Keratinocyte (primary cell): ENCODE measurements around the gene ALG3. TPM values are rescaled to one million over a fixed set of nuclear protein-coding genes. Genes with fewer than 3 reads are reported as not detected.

Source experiments
- DNase-seq: peaks from one replicate; pipeline ENCODE4 v3.0.0-alpha.2; 2011; ENCODE audit warnings: low read depth, missing footprints, low spot score
- FAIRE-seq: peaks from 2 replicates; lab custom pipeline; 2011; peaks lifted over from hg19 to GRCh38; lab: Jason Lieb, UNC
- H2AFZ ChIP-seq: 2 replicates; pipeline ENCODE4 v1.6.0; 2012; ENCODE audit warnings: low read length, control low read depth, inconsistent platforms; ENCODE audit not compliant: control insufficient read depth
- H3K27ac ChIP-seq: 2 replicates; pipeline ENCODE4 v1.5.1; 2011; ENCODE audit warnings: low read length; ENCODE audit not compliant: control insufficient read depth, insufficient read depth
- H3K27me3 ChIP-seq: 3 replicates; pipeline ENCODE4 v1.6.0; 2011; ENCODE audit warnings: low read length; ENCODE audit not compliant: control insufficient read depth, insufficient read depth; ENCODE audit errors: extremely low read depth
- H3K36me3 ChIP-seq, 2 experiments: 2 replicates in 1 of 2; 3 replicates in 1 of 2; pipeline ENCODE4 v1.5.1; 2011; ENCODE audit warnings: low read length in 2 of 2, mild to moderate bottlenecking in 1 of 2; ENCODE audit not compliant: control insufficient read depth in 2 of 2, insufficient read depth in 2 of 2; ENCODE audit errors: extremely low read depth in 1 of 2
- H3K4me1 ChIP-seq: 3 replicates; pipeline ENCODE4 v1.5.1; 2011; ENCODE audit warnings: low read length; ENCODE audit not compliant: control insufficient read depth, insufficient read depth; ENCODE audit errors: extremely low read depth
- H3K4me2 ChIP-seq: 3 replicates; pipeline ENCODE4 v1.6.0; 2011; ENCODE audit warnings: low read depth, low read length; ENCODE audit not compliant: control insufficient read depth, insufficient read depth; ENCODE audit errors: extremely low read depth
- H3K4me3 ChIP-seq, 3 experiments: fragments of 200-600 bp in 1 of 3; sonication (generic) in 1 of 3; 2 replicates in 2 of 3; 3 replicates in 1 of 3; pipeline ENCODE4 v1.5.1; 2011 to 2016; ENCODE audit warnings: low read length in 3 of 3, mild to moderate bottlenecking in 3 of 3, control low read depth in 2 of 3, inconsistent platforms in 1 of 3, low read depth in 1 of 3, mixed read lengths in 1 of 3, mixed run types in 1 of 3, moderate library complexity in 1 of 3; ENCODE audit not compliant: control insufficient read depth in 2 of 3, insufficient read depth in 2 of 3; ENCODE audit errors: extremely low read depth in 1 of 3
- H3K79me2 ChIP-seq: 2 replicates; pipeline ENCODE4 v1.6.0; 2012; ENCODE audit warnings: low read length; ENCODE audit not compliant: control insufficient read depth, insufficient read depth
- H3K9ac ChIP-seq: 3 replicates; pipeline ENCODE4 v1.6.0; 2011; ENCODE audit warnings: low read length; ENCODE audit not compliant: control insufficient read depth, insufficient read depth; ENCODE audit errors: extremely low read depth
- H3K9me1 ChIP-seq: 3 replicates; pipeline ENCODE4 v1.6.0; 2011; ENCODE audit warnings: low read length; ENCODE audit not compliant: control insufficient read depth, insufficient read depth; ENCODE audit errors: extremely low read depth
- H3K9me3 ChIP-seq: 2 replicates; pipeline ENCODE4 v1.5.1; 2012; ENCODE audit warnings: low read depth, low read length; ENCODE audit not compliant: control insufficient read depth
- H4K20me1 ChIP-seq: 3 replicates; pipeline ENCODE4 v1.6.0; 2011; ENCODE audit warnings: low read length; ENCODE audit not compliant: control insufficient read depth, insufficient read depth; ENCODE audit errors: extremely low read depth
- CTCF ChIP-seq, 3 experiments: IDR thresholded peaks in 1 of 3; conservative IDR thresholded peaks in 1 of 3; optimal IDR thresholded peaks in 1 of 3; 2 replicates in 2 of 3; 3 replicates in 1 of 3; pipeline versions ENCODE3 to v1.5.1; 2011; ENCODE audit warnings: low read length in 3 of 3, mild to moderate bottlenecking in 3 of 3, moderate library complexity in 2 of 3, control low read depth in 1 of 3, inconsistent platforms in 1 of 3; ENCODE audit not compliant: insufficient read depth in 2 of 3; ENCODE audit errors: extremely low read depth in 1 of 3
- EZH2 ChIP-seq: IDR thresholded peaks from one replicate; pipeline ENCODE4 v1.6.1; 2012; ENCODE audit warnings: inconsistent platforms, mild to moderate bottlenecking, low read length, moderate library complexity
- dilution Hi-C: fragments of 300-500 bp; cut with MboI; formaldehyde crosslinking; loops from one replicate; pipeline ENCODE4 v1.7.0; 2020; ENCODE audit warnings: low sequenced_read_pairs; ENCODE audit not compliant: extremely low pct_ligation_motif_present
- polyA plus RNA-seq, 5 experiments: library from polyadenylated mRNA; depleted of rRNA in 3 of 5; stranded (reverse) in 3 of 5; stranded (forward) in 1 of 5; unstranded in 1 of 5; fragments of >200 nt; gene quantifications; 1 replicate in 1 of 5; 2 replicates in 3 of 5; 3 replicates in 1 of 5; pipeline versions ENCODE4 v1.2.1 to v1.2.3, GENCODE V29; 2011 to 2012; ENCODE audit warnings: missing spikeins in 2 of 5, low read depth in 1 of 5, low replicate concordance in 1 of 5

Gene ALG3
- polyA plus RNA-seq, 1 donor (not counting 4 experiments of a cell fraction or from before 2014, with no cell fraction given): 48.2 TPM

DNA sequence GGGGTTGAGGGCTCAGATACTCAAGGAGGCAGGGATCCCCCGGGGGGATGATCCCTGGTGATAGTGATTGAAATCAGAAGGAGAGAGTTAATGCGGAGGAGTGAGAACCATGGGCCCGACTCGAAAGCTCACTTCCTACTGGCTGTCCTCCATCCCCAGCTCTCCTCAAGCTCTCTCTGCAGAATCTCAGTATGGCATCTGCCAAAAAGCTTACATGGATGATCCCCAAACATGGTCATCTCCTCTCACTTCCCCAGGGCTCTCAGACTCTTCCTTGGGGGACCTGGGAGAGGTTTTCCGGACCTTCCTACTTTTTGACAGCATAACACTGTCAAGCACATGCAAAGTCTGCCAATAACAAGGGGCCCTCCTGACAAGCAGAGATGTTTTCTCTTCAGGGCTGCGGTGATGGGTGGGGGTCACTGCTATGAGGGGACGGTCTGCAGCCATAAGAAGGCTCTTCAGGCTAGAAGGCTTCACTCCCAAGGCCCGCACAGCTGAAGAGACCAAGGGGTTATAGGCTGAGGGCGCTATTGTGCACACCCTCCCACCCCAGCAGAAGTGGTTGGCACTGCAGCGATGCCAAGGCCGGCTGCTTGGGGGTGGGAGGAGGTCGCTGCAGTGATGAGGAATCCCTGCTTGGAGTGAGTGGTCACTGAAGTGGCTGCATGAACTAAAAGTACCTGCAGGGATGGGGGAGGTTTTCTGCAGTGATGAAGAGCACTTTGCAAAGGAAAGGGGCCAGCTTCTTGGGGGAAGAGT is 20.2 kb downstream of the ALG3 start:
- no peaks in the 10 kb centered on the region for H4K20me1 ChIP-seq
- no peak overlapping the region for H3K4me2 ChIP-seq
- no peaks in the 10 kb centered on the region for H3K36me3 ChIP-seq
- H3K9me1 ChIP-seq: no peaks in the 10 kb centered on the region
- DNase-seq: no peak
- H3K4me1 ChIP-seq: peaks cover 3% of the 10 kb centered on the region
- dilution Hi-C loops: no loop called here
- peak; percentile 59 for TF ChIP-seq EZH2
- peak in 1 of 3 experiments; percentile 5 for TF ChIP-seq CTCF (optimal IDR thresholded peaks at IDR 0.05 in 1 of 3, IDR thresholded peaks at IDR 0.05 in 1 of 3, conservative IDR thresholded peaks at IDR 0.05 in 1 of 3; ENCODE audit: extremely low read depth in 1 of 3, insufficient read depth in 2 of 3, low read length in 3 of 3)
- H3K79me2 ChIP-seq: no peaks in the 10 kb centered on the region
- H2AFZ ChIP-seq: no peak overlapping the region
- H3K27me3 ChIP-seq: peaks cover 61% of the 10 kb centered on the region
- no peak for FAIRE-seq
- no peaks in the 10 kb centered on the region for H3K9me3 ChIP-seq
- no peak overlapping the region for H3K9ac ChIP-seq
- H3K4me3 ChIP-seq: no peak overlapping the region
- H3K27ac ChIP-seq: no peak overlapping the region

GRCh38 chr3:184227481-184227935 is 21.3 kb downstream of the ALG3 start:
- Histone ChIP-seq H3K27me3 (peaks cover 54% of the 10 kb centered on the region), H3K27ac (no peak overlapping the region), H2AFZ (no peak overlapping the region), H3K4me2 (no peak overlapping the region), H3K9me3 (no peaks in the 10 kb centered on the region), H3K4me3 (no peak overlapping the region), H3K79me2 (no peaks in the 10 kb centered on the region), H3K4me1 (peaks cover 3% of the 10 kb centered on the region), H3K36me3 (no peaks in the 10 kb centered on the region), H3K9me1 (no peaks in the 10 kb centered on the region), H3K9ac (no peak overlapping the region), H4K20me1 (no peaks in the 10 kb centered on the region)
- DNase-seq (no peak), FAIRE-seq (no peak)
- TF ChIP-seq CTCF (optimal IDR thresholded peaks at IDR 0.05 in 1 of 3, IDR thresholded peaks at IDR 0.05 in 1 of 3, conservative IDR thresholded peaks at IDR 0.05 in 1 of 3; ENCODE audit: extremely low read depth in 1 of 3, insufficient read depth in 2 of 3, low read length in 3 of 3) (peak; percentile 59 to 93 (median 85)), EZH2 (no peak)
- dilution Hi-C loops: no loop called here
